SW480 (cell line): ENCODE data around the gene LTA4H.

Source experiments
- DNase-seq: peaks from one replicate; pipeline ENCODE4 v3.0.0-alpha.2; 2016; ENCODE audit warnings: low spot score

Gene LTA4H

DNA sequence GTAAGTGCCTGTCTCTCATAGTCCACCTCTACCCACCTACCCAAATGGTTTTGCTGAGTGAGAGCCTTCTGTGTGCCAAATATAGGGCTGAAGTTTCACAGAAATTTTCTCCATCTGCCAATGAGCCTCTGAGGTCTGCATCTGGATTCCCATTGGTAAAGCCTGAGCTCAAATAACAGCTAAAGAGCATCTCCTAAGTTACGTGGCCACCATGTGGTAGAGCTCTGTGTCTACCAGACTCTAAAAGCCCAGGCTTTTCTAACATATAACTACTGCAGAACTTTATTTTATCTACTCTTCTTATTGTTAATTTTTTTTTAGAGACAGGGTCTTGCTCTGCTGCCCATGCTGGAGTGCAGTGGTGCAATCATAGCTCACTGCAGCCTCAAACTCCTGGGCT is 76.3 kb downstream of the LTA4H start:
- peak; percentile 29 for DNase-seq

DNA sequence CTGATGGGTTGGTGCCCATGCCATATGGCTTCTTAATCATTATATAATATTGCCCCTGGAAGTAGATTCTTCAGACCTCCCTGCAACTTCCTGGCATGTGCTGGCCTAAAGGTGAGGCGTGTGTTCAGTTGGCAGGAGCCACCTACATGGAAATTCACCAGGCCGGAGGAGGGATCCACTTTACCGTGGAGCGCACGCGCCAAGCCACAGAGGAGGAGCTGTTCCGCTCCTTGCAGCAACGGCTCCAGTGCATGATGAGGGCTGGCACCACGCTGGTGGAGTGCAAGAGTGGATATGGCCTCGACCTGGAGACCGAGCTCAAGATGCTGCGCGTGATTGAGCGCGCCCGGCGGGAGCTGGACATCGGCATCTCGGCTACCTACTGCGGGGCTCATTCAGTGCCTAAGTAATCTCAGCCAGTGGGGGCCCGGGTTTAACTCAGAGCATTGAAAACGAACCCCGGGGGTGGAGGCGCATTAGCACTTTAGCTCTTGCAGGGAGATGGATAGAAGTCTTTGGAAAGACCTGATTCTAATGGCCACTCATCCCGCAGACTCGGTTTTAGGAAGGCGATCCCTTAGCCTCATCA is 78.7 kb downstream of the LTA4H start:
- no peak for DNase-seq

DNA sequence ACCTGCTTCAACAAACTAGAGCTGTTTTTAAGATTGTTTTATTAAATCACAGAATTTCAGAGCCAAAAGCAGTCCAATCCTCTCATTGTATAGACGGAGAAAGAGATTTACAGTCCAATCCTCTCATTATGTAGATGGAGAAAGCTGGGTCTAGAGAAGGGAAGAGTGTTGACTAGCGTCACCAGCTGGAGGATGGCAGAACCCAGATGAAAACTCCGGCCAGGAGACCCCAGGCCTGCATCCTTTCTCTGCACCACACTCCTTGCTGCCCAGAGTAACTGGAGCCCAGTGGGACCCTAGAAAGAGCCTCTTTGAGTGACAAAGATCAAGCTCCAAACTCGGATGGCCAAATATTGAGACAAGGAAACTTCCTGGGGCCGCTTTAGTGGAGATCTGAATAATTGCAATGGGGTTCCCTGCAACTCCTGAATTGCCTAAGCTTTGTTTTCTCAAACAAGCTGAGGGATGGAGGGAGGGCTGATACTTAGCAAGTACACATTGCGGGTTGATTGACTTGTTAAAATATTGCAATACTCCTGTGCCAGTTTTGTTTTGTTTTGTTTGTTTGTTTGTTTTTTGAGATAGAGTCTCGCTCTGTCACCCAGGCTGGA is 79.7 kb downstream of the LTA4H start:
- no peak for DNase-seq

DNA sequence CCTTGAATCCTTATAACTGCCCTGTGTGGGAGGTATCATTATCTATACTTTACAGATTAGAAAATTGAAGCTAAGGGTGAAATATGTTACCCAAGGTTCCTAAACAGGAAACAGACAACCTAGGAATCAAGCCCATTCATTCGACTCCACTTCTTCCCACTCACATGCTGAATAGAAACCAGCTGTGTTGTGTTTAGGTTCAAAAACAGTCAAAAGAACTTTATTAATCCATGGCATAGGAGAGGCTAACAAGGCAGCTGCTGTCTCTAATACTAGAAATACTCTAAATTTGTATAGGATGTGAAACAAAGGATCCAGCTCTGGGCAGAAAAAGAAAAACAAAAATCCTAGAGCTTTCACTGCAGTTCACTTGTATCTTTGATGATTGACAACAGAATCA is 82.4 kb downstream of the LTA4H start:
- no peak for DNase-seq

DNA sequence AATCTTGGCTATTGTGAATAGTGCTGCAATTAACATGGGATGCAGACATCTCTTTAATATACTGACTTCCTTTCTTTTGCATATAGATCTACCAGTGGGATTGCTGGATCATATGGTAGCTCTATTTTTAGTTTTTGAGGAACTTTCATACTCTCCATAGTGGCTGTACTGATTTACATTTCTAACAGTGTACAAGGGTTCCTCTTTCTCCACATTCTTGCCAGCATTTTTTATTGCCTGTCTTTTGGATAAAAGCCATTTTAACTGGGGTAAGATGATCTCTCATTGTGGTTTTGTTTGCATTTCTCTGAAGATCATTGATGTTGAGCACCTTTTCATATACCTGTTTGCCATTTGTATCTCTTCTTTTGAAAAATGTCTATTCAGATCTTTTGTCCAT is 83.9 kb downstream of the LTA4H start:
- no peak for DNase-seq
